ENCODE measurements around the gene CXCL9.

CXCL9 gene

DNA sequence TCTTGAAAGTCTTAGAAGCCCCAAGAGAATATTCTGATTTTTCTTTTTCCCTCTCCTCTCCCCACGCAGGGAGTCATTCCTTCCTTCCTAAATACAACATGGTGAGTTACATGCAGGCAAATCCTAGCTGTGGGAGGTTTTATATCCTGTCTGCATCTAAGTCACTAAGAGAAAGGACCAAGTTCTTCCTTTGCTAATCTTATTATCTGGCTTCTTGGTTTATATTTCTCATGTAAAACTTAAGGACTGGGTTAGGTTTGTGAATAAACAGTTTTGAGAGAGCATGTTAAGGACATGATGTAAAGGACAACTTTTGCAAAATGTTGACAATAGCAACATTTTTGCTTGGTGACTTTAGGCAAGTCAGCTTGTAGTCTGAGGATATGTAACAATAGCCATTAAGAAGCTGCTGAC lies 5.1 kb upstream of the CXCL9 start:
- DNase-seq (ENCODE audit: extremely low read depth, insufficient read length) = no peak
- no peaks in the 10 kb centered on the region for H3K27me3 ChIP-seq (replicated peaks; ENCODE audit: control insufficient read depth, insufficient read depth, low read length)
- H3K4me3 ChIP-seq (replicated peaks; ENCODE audit: low read depth, low read length) = no peak overlapping the region
- H3K36me3 ChIP-seq (ENCODE audit: control insufficient read depth, insufficient read depth, low read length) = no peaks in the 10 kb centered on the region
- TF ChIP-seq, protein P1, sequence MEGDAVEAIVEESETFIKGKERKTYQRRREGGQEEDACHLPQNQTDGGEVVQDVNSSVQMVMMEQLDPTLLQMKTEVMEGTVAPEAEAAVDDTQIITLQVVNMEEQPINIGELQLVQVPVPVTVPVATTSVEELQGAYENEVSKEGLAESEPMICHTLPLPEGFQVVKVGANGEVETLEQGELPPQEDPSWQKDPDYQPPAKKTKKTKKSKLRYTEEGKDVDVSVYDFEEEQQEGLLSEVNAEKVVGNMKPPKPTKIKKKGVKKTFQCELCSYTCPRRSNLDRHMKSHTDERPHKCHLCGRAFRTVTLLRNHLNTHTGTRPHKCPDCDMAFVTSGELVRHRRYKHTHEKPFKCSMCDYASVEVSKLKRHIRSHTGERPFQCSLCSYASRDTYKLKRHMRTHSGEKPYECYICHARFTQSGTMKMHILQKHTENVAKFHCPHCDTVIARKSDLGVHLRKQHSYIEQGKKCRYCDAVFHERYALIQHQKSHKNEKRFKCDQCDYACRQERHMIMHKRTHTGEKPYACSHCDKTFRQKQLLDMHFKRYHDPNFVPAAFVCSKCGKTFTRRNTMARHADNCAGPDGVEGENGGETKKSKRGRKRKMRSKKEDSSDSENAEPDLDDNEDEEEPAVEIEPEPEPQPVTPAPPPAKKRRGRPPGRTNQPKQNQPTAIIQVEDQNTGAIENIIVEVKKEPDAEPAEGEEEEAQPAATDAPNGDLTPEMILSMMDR (IDR thresholded peaks at IDR 0.05; ENCODE audit: insufficient read depth, low read length, poor library complexity, severe bottlenecking) = no peak

DNA sequence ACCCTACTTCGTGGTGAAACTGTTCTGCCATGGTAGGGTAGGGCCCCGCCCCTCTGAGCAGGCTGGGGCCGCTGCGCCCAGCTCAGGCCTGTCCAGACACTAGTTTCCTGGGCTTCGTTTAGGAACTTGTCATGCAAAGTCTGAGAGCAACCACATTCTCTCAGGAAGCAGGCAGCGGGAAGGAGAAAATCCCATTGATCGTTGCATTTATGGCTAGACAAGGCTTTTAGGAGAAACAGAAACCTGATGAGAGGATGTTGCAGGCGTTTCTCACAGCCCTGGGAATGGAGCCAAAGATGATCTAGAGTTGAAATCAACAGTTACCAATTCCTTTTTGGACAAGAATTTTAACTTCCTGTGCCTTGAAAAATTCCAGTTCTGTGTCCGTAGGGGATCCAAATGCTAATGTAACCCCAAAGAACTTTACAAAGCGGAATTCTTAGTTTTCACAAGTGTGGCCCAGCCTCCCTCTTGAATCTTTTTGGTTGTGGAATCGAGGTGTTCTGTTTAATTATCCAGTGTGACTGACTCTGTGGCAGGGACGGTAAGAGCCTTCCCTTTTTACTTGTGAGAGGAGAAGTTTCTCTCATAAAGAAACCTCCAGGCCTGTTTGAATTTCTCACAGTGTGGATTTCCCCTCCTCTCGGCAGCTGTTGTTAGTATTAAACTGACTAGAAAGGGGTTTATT lies 4.5 kb upstream of the CXCL9 start:
- DNase-seq (ENCODE audit: extremely low read depth, insufficient read length) = peak; percentile 59
- TF ChIP-seq, protein P1 (IDR thresholded peaks at IDR 0.05; ENCODE audit: insufficient read depth, low read length, poor library complexity, severe bottlenecking) = no peak
- Histone ChIP-seq H3K36me3 (ENCODE audit: control insufficient read depth, insufficient read depth, low read length) (no peaks in the 10 kb centered on the region), H3K4me3 (replicated peaks; ENCODE audit: low read depth, low read length) (no peak overlapping the region; the same call in 1 of the 2 replicates), H3K27me3 (replicated peaks; ENCODE audit: control insufficient read depth, insufficient read depth, low read length) (no peaks in the 10 kb centered on the region)

- no peak overlapping the region for H3K4me3 ChIP-seq (replicated peaks; ENCODE audit: low read depth, low read length)
- TF ChIP-seq, protein P1 (IDR thresholded peaks at IDR 0.05; ENCODE audit: insufficient read depth, low read length, poor library complexity, severe bottlenecking) = no peak
- no peaks in the 10 kb centered on the region for H3K27me3 ChIP-seq (replicated peaks; ENCODE audit: control insufficient read depth, insufficient read depth, low read length)
- DNase-seq (ENCODE audit: extremely low read depth, insufficient read length) = no peak
- no peaks in the 10 kb centered on the region for H3K36me3 ChIP-seq (ENCODE audit: control insufficient read depth, insufficient read depth, low read length)
These were observed 3.8 kb upstream of the CXCL9 start for GRCh38 chr4:76011018-76011670.

- DNase-seq (ENCODE audit: extremely low read depth, insufficient read length) = no peak
- Histone ChIP-seq H3K36me3 (ENCODE audit: control insufficient read depth, insufficient read depth, low read length) (no peaks in the 10 kb centered on the region), H3K4me3 (replicated peaks; ENCODE audit: low read depth, low read length) (no peak overlapping the region), H3K27me3 (replicated peaks; ENCODE audit: control insufficient read depth, insufficient read depth, low read length) (no peaks in the 10 kb centered on the region)
- TF ChIP-seq, protein P1 (IDR thresholded peaks at IDR 0.05; ENCODE audit: insufficient read depth, low read length, poor library complexity, severe bottlenecking) = no peak
These were observed 3.3 kb upstream of the CXCL9 start for GRCh38 chr4:76010576-76010975.

GRCh38 chr4:76009311-76009710 lies 2.0 kb upstream of the CXCL9 start:
- no peaks in the 10 kb centered on the region for H3K36me3 ChIP-seq (ENCODE audit: control insufficient read depth, insufficient read depth, low read length)

More at GRCh38 chr4:76009311-76009710, 2.0 kb upstream of the CXCL9 start:
- Histone ChIP-seq H3K4me3 (replicated peaks; ENCODE audit: low read depth, low read length) (no peak overlapping the region), H3K27me3 (replicated peaks; ENCODE audit: control insufficient read depth, insufficient read depth, low read length) (no peaks in the 10 kb centered on the region)
- DNase-seq (ENCODE audit: extremely low read depth, insufficient read length) = no peak
- TF ChIP-seq, protein P1 (IDR thresholded peaks at IDR 0.05; ENCODE audit: insufficient read depth, low read length, poor library complexity, severe bottlenecking) = no peak
